ENCODE data around the gene ALDH16A1.
"Not testable (repeated sequence)": the region's sequence is repeated elsewhere in the genome, so short reads cannot be mapped to it uniquely, and the experiment has no call there.

The ALDH16A1 gene

DNA sequence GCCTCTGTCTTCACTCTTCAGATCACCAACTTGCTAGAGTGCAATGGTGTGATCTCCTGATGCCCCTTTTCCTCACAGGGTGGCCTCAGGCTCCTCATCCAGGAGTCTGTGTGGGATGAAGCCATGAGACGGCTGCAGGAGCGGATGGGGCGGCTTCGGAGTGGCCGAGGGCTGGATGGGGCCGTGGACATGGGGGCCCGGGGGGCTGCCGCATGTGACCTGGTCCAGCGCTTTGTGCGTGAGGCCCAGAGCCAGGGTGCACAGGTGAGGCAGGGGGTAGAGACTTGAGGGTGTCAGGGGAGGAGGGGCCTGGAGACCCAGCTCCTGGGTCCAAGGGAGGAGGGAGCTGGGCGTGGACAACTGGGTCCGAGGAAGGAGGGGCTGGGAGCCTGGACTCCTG is 9.5 kb downstream of the ALDH16A1 start:
- DNase-seq (ENCODE audit: low read depth, low spot score), result no peak

DNA sequence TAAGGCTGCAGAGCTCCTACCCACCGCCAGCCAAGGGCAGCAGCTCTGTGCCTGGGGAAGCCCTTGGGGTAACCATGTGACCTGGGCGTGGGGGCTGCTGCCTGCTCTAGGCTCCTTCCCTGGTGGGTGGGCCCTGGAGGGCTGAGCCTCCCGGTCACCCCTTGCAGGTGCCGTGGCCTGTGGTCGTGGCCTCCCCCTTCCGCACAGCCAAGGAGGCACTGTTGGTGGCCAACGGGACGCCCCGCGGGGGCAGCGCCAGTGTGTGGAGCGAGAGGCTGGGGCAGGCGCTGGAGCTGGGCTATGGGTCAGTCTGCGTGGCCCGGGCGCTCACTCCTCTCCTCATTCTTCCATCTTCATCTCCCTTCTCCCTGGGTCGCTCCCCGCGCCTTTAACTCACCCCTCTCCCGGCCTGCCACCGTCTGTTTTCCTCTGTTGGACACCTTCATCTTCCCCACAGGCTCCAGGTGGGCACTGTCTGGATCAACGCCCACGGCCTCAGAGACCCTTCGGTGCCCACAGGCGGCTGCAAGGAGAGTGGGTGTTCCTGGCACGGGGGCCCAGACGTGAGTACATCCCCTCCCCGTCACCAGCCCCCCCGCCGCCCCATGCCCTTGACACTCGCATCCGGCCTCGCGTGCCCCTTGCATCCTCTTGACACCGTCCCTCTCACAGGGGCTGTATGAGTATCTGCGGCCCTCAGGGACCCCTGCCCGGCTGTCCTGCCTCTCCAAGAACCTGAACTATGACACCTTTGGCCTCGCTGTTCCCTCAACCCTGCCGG is 11.1 kb downstream of the ALDH16A1 start:
- no peak for DNase-seq (ENCODE audit: low read depth, low spot score)

DNA sequence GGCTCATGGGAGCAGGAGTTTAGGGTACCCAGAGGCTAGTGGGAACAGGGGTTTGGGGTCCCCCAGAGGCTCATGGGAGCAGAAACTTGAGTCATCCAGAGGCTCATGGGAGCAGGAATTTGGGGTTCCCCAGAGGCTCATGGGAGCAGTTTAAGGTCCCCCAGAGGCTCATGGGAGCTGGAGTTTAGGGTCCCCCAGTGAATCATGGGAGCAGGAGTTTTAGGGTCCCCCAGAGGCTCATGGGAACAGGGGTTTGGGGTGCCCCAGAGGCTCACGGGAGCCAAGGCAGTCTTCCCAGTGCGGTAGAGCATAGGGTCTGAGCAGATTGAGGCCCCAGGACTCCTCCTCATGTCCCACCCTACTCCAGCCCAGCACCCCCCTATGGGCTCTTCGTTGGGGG is 12.3 kb downstream of the ALDH16A1 start:
- no peak for DNase-seq (ENCODE audit: low read depth, low spot score)

DNA sequence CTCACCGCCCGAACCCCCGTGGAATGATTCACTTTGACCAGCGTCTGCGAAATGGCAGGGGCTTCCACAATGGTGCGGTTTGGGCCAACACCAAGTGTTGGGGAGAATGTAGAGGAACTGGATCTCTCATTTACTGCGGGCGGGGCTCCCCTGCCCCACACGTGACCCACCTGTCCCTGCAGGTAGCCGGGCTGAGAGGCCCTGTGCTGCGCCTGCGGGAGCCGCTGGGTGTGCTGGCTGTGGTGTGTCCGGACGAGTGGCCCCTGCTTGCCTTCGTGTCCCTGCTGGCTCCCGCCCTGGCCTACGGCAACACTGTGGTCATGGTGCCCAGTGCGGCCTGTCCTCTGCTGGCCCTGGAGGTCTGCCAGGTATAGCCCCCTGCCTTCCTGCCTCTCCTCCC is 15.2 kb downstream of the ALDH16A1 start:
- no peak for DNase-seq (ENCODE audit: low read depth, low spot score)

DNA sequence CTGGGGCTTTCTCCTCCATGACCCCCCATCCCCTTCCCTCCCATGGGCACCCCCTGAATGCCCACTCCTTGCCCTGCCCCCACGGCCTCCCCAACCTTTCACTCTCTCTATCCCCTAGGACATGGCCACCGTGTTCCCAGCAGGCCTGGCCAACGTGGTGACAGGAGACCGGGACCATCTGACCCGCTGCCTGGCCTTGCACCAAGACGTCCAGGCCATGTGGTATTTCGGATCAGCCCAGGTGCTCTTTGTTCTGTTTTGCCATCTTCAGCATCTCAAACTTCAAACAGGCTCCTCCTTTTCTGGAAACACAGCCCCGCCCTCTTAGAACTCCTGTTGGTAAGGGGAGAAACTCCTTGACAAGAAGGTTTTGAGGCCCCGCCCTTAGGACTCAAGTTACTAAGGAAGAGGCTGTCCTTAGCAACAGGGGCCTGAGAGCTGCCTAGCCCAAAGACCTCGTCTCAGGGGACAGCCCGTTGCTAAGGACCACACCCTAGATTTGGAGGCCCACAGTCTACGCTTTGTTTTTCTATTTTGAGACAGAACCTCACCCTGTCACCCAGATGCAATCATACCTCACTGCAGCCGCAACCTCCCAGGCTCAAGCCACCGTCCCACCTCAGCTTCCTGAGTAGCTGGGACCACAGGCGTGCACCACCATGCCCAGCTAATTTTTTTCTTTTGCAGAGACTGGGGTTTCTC is 15.9 kb downstream of the ALDH16A1 start:
- DNase-seq (ENCODE audit: low read depth, low spot score), result no peak

DNA sequence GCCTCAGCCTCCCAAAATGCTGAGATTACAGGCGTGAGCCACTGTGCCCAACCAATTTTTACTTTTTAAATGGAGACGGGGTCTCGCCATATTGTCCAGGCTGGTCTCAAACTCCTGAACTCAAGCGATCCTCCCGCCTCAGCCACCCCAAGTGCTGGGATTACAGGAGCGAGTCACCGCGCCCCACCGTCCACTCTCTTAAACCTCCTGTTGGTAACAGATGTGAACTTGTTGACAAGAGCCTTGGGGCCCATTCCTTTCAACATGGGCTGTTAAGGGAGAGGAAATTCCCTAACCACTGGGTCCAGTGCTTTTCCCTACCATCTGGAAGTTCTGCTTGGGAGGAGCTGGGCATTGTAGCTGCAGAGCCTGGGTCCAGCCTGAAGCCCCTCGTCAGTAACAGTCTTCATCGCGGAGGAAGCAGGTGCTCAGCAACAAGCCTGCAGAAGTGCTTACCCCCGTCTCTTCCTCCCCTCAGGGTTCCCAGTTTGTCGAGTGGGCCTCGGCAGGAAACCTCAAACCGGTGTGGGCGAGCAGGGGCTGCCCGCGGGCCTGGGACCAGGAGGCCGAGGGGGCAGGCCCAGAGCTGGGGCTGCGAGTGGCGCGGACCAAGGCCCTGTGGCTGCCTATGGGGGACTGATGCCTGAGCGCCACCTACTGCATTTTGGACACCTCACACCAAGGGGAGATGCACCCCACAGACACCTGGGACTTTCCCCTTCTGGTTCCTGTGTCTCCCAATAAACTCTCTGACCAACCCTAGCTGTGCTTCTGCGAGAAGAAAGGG is 17.0 kb downstream of the ALDH16A1 start:
- DNase-seq (ENCODE audit: low read depth, low spot score), result no peak

DNA sequence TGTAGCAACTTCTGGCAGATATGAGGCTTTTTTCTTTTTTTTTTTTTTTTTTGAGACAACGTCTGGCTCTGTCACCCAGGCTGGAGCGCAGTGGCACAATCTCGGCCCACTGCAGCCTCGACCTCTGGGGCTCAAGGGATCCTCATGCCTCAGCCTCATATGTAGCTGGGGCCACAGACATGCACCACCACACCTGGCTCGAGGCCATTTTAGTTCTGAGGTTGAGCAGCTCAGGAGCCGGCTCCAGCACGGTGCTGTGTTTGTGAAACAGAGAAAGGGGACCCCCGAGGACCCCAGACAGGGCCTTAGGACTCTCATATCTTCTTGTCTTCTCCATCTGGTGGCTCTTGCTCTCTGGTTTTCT is 17.6 kb downstream of the ALDH16A1 start:
- DNase-seq (ENCODE audit: low read depth, low spot score), result no peak

DNA sequence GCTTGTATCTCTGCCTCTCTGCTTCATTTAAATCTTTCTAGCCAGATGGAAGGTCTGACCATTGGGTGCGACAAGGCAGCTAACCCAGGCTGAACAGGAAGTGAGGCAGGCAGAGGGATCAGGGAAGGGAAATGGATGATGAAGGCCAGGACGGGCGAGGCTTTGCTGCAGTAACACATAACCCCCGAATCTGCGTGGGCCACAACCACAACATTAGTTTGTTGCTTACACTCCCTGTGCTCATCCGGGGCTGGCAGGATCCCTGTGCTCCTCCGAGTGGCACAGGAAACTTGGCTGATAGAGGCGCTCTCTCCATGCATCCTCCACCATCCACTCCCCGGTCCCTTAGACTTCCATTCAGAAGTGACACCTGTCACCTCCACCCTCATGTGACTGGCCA is 19.9 kb downstream of the ALDH16A1 start:
- DNase-seq (ENCODE audit: low read depth, low spot score), result no peak

DNA sequence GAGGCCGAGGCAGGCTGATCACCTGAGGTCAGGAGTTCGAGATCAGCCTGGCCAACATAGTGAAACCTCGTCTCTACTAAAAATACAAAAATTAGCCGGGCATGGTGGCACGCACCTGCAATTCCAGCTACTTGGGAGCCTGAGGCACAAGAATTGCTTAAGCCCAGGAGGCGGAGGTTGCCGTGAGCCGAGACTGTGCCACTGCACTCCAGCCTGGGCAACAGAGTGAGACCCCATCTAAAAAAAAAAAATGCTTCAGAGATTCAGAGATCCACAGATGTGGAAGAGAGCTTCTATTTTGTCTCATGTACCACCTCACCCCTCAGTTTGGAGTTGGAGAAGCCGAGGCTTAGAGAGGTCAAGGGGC is 20.5 kb downstream of the ALDH16A1 start:
- not testable (repeated sequence) for DNase-seq (ENCODE audit: low read depth, low spot score)

DNA sequence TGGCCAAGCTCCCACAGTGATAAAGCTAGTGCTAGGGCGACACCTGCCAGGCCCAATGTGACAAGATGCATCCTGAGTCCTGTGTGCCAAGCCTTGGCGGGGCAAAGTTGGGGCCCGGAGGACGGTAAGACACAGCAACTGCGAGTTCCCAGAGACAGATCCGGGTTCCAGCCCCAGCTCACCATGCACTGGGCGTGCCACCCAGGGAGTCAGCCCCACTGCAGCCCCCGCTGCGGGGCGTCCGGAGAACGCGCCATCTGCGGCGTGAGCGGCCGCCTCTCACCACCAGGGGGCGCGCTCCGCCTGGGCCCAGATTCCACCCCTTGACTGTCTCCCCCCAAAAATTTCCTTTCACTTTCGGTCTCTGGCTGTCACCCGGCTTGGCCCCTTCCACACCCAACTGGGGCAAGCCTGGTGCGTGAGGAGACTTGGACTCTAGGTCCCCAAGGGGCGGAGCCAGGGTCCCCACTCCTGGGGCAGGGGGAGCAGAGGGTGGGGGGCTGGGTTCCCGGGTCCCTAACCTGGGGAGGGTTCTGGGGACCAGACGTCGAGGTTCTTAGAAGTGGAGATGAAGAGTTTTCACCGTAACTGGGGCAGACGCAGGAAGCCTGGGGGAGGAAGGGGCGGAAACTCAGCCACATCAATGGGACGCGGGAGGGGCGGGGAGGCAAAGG is 21.0 kb downstream of the ALDH16A1 start, which contains the start of gene FLT3LG:
FLT3LG (plus strand) TSS at position 348 of the 674 bp plus-strand sequence. CDS start 425 bp downstream, outside the sequence.
- no peak for DNase-seq (ENCODE audit: low read depth, low spot score)

DNA sequence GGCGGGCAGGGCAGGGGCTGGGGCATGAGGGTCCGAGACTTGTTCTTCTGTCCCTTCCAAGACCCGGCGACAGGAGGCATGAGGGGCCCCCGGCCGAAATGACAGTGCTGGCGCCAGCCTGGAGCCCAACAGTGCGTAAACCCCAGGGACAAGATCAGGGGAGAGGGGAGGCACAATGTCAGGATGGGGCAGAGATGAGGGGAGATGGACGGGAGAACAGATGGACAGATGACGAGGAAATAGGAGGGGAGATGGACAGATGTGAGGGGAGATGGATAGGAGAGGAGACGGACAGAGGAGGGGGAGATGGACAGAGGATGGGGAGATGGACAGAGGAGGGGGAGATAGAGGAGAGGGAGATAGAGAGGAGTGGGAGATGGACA is 21.5 kb downstream of the ALDH16A1 start:
- no peak for DNase-seq (ENCODE audit: low read depth, low spot score)

DNA sequence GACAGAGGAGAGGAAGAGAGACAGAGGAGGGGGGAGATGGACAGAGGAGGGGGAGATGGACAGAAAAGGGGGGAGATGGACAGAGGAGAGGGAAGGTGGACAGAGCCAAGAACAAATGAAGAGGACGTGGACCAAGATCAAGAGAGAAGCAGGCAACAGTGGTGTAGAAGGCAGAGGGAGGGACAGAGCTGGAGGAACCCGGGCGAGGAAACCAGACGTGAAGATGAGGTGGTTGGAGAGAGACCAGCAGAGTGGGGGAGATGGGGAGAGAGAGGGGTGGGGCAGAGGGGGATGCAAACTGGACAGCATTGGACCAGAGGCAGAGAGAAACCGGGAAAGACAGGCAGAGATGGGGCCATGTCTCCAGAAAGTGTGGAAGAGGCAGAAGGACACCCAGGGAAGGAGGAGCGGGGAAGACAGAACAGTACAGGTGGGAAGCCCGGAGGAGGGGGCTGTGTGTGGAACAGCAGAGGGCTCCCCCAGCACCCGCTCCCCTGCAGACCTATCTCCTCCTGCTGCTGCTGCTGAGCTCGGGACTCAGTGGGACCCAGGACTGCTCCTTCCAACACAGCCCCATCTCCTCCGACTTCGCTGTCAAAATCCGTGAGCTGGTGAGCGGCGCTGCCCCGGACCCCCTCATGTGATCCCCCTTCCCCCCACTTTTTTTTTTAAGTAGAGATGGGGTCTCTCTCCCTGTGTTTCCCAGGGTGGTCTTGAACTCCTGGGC is 22.3 kb downstream of the ALDH16A1 start:
- DNase-seq (ENCODE audit: low read depth, low spot score), result no peak

DNA sequence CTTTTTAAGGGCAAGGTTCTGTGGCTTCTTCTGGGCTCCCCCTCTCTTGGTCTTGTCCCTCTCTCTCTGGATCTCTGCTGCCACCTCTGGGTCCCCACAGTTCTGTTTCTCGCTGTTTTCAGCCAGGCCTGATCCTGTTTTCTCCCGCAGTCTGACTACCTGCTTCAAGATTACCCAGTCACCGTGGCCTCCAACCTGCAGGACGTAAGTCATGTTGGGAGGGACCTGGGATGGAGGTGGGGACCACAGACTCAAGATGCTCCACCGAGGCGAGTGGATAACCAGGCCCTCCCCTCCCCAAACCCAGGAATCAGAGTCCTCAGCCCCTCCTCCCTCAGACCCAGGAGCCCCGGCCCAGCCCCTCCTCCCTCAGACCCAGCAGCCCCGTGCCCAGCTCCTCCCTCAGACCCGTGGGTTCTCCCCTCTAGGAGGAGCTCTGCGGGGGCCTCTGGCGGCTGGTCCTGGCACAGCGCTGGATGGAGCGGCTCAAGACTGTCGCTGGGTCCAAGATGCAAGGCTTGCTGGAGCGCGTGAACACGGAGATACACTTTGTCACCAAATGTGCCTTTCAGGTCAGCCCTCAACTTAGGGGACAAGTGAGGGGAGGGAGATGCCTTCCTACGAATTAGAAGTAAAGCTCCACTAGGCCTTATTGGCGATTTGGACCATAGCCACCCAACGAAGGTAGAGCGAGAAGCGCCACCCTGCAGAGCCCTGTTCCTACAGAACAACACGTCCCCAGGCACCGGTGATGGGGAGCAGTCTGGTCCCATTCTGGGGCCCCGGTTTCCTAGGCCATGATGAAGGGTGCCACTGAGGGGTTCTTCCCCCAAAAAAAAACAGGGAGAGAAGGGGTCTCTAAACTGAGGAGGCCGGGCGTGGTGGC is 23.2 kb downstream of the ALDH16A1 start:
- no peak for DNase-seq (ENCODE audit: low read depth, low spot score)

DNA sequence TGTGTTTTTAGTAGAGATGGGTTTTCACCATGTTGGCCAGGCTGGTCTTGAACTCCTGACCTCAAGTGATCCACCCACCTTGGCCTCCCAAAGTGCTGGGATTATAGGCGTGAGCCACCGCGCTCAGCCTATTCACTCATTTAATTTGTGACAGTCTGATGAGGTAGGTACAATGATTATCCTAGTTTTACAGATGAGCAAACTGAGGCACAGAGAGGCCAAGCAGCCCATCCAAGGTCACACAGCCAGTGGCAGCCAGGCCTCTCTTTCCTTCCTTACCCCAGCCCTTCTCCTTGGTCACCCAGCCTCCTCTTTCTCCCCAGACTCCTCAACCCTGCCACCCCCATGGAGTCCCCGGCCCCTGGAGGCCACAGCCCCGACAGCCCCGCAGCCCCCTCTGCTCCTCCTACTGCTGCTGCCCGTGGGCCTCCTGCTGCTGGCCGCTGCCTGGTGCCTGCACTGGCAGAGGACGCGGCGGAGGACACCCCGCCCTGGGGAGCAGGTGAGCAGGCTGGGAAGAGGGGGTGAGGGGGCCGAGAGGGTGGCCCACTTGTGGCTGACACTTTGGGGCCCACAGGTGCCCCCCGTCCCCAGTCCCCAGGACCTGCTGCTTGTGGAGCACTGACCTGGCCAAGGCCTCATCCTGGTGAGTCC is 27.1 kb downstream of the ALDH16A1 start:
- DNase-seq (ENCODE audit: low read depth, low spot score), result no peak

DNA sequence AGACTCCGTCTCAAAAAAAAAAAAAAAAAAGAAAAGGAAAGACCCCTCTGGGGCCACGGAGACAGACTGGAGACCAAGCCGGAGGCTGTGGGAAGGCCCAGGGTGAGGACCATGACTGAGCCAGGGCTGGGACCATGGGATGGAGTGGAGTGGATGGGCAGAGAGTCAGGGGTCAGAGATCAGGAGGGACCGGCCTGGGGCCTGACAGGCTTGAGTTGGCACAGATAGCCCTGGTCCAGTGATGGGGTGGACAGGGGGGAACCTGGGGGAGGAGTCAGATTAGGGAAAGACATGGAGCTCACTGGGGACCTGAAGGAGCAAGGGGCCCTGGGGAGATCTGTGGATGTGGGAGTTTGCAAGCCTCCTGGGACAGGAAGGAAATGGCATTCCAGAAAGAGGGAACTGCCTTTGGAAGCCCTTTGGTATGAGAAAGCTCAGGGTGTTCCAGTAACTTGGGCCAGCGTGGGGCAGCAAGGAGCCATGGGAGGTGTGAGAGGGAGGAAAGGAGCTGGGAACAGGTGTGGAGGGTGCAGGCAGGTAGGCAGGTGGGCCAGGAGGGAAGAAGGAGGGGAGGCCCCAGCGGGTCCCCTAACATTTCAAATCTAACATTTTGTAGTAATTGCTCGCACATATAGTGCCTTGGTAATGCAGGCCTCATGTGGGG is 28.1 kb downstream of the ALDH16A1 start:
- DNase-seq (ENCODE audit: low read depth, low spot score), result no peak

DNA sequence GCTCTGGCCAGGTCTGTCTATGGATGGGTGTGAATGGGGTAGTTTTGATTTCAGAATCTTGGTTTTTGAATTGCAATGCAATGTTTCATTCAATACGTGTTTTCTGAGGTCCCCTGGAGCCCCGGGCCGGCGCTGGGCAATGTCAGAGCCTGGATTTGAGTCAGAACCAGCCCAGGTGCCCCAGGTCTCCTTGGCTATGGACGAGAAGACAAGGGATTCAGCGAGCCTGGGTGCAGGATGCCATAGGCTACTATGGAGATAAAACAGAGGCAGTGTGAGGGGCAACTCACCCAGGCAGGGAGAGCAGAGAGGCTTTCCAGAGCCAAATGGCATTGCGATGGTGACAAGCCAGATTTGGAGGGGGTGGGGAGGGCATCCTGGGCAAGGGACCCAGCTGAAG is 33.2 kb downstream of the ALDH16A1 start:
- no peak for DNase-seq (ENCODE audit: low read depth, low spot score)

DNA sequence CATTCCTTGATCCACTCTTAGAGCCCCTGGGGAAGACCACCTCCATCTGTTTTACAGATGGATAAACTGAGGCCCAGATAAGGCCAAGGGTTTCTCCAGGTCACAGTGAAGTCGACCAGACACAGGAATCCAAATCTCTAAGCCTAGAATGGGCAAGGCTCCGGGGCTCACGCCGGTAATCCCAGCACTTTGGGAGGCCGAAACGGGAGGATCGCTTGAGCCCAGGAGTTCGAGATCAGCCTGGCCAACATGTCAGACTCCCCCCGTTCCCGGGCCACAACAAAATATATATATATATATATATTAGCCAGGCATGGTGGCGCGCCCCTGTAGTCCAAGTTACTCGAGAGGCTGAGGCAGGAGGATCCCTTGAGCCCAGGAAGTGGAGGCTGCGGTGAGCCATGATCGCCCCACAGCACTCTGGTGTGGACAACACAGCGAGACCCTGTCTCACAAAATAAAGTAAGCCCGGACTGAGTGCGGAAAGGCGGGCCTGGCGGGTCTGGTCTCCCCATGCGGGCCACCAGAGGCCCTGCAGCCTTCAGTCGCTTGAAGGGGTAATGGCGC is 33.8 kb downstream of the ALDH16A1 start:
- DNase-seq (ENCODE audit: low read depth, low spot score), result no peak

DNA sequence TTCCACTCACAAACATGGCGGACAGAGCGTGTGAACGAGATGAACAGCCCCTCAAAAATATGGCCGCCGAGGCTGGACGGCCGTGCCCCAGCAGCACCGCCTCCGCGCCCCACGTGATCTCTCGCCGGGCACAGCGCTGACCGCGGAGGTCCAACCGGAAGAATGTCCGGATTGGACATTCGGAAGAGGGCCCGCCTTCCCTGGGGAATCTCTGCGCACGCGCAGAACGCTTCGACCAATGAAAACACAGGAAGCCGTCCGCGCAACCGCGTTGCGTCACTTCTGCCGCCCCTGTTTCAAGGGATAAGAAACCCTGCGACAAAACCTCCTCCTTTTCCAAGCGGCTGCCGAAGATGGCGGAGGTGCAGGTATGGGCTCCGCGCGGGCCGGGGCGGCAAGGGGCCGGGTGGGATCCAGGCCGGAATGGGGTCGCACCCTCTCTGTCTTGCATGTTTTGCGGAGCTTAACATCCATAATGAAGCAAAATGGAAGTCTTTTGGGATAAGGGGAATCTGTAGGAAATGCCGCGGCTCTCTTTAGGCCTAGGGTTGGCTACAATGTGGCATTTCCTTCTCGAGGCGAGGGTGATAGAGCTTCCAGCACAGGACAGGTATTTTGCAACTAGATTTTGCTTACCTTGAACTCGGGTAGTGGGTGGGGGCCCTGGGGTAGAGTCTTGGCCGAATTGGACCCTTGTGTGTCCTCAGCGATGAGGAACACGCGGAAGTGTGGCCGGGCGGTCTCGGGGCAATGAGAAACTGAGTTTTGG is 34.4 kb downstream of the ALDH16A1 start, which contains the start of gene RPL13A:
RPL13A (plus strand) TSS at position 332 of the 769 bp plus-strand sequence; CDS start at position 354, 22 bp downstream.
- peak; percentile 100 for DNase-seq (ENCODE audit: low read depth, low spot score)

Data from smooth muscle cell of the brain vasculature (primary cell).